Renal pelvis (tissue), 4 donors: ENCODE results near the gene SNTA1. TPM values are rescaled to one million over a fixed set of nuclear protein-coding genes. Genes with fewer than 3 reads are reported as not detected.
A peak's percentile ranks its signal among the peaks of the same experiment; 100 is the strongest.
"Not testable (repeated sequence)": the region's sequence is repeated elsewhere in the genome, so short reads cannot be mapped to it uniquely, and the experiment has no call there.

ENCODE experiments used
- DNase-seq: peaks from one replicate; pipeline ENCODE4 v3.0.0-alpha.2; 2013
- polyA plus RNA-seq, 3 donors: library from polyadenylated mRNA; unstranded; fragments of 120-200 nt; gene quantifications; one replicate each; pipeline ENCODE4 v1.2.1, GENCODE V29; 2013; ENCODE audit not compliant: insufficient read length in 3 of 3

SNTA1 gene
- polyA plus RNA-seq, 3 donors, result 10.0 to 13.8 (median 11.7) TPM

GRCh38 chr20:33401184-33401920 lies 42.2 kb downstream of the SNTA1 start, which contains the start of gene CDK5RAP1:
CDK5RAP1 (minus strand) TSS chr20:33401519; CDS start chr20:33397064, 4,455 bp downstream.
- DNase-seq, result peak; percentile 92

GRCh38 chr20:33400812-33401183 lies 42.8 kb downstream of the SNTA1 start:
- DNase-seq, result peak; percentile 10

GRCh38 chr20:33399924-33400323 lies 43.6 kb downstream of the SNTA1 start:
- no peak for DNase-seq

GRCh38 chr20:33394718-33395117 lies 48.8 kb downstream of the SNTA1 start:
- DNase-seq, result no peak

GRCh38 chr20:33393609-33394008 lies 50.0 kb downstream of the SNTA1 start:
- DNase-seq, result no peak

GRCh38 chr20:33391722-33392415 lies 51.7 kb downstream of the SNTA1 start:
- DNase-seq, result peak; percentile 17

- DNase-seq, result not testable (repeated sequence)
Observed at GRCh38 chr20:33389326-33389725, 54.2 kb downstream of the SNTA1 start.

GRCh38 chr20:33388268-33388667 lies 55.3 kb downstream of the SNTA1 start:
- no peak for DNase-seq

GRCh38 chr20:33387177-33387576 lies 56.4 kb downstream of the SNTA1 start:
- no peak for DNase-seq

GRCh38 chr20:33386673-33387072 lies 56.9 kb downstream of the SNTA1 start:
- DNase-seq, result no peak

- no peak for DNase-seq
Observed at GRCh38 chr20:33377366-33377765, 66.2 kb downstream of the SNTA1 start.

- no peak for DNase-seq
Observed at GRCh38 chr20:33373735-33374605, 69.6 kb downstream of the SNTA1 start.

GRCh38 chr20:33372993-33373441 lies 70.5 kb downstream of the SNTA1 start:
- DNase-seq, result no peak

GRCh38 chr20:33370291-33370690 lies 73.3 kb downstream of the SNTA1 start:
- no peak for DNase-seq

- DNase-seq, result no peak
Observed at GRCh38 chr20:33362898-33363297, 80.7 kb downstream of the SNTA1 start.

GRCh38 chr20:33359399-33360261 lies 83.9 kb downstream of the SNTA1 start:
- DNase-seq, result no peak

Other genes with a start within 250 kb of the SNTA1 start
- not detected for gene BPIFA3, start 226.4 kb downstream of the SNTA1 start, polyA plus RNA-seq
- gene BPIFA1, start 207.8 kb downstream of the SNTA1 start, polyA plus RNA-seq, result not detected
- gene BPIFB1, start 160.5 kb downstream of the SNTA1 start, polyA plus RNA-seq, result under 1 TPM in 1 of 3 donors, not detected in 2; 0.04 TPM
- gene CDK5RAP1, start 42.2 kb downstream of the SNTA1 start, polyA plus RNA-seq, result 10 to 100 TPM; 32.3 to 50.1 (median 36.6) TPM
- 10 to 100 TPM; 22.6 to 35.2 (median 30.1) TPM for gene CBFA2T2, start 46.3 kb upstream of the SNTA1 start, polyA plus RNA-seq
- gene C20orf144, start 218.6 kb upstream of the SNTA1 start, polyA plus RNA-seq, result under 1 TPM; 0.26 to 0.49 (median 0.43) TPM
- gene ACTL10, start 223.2 kb upstream of the SNTA1 start, polyA plus RNA-seq, result under 1 TPM; 0.45 to 0.71 (median 0.50) TPM
- 10 to 100 TPM; 17.2 to 23.2 (median 19.2) TPM for gene NECAB3, start 230.7 kb upstream of the SNTA1 start, polyA plus RNA-seq
- 10 to 100 TPM; 12.1 to 14.6 (median 14.3) TPM for gene E2F1, start 242.6 kb upstream of the SNTA1 start, polyA plus RNA-seq